NCI-H345 treated with DMSO at 0.1 percent for 48 hours (cell line): ENCODE results near the gene PLEKHG5.
"Not testable (repeated sequence)": the region's sequence is repeated elsewhere in the genome, so short reads cannot be mapped to it uniquely, and the experiment has no call there.

Experiments used
- DNase-seq: peaks from one replicate; lab custom pipeline; 2025; ENCODE audit not compliant: unreplicated experiment; lab: John Stamatoyannopoulos, UW

The PLEKHG5 gene

DNA sequence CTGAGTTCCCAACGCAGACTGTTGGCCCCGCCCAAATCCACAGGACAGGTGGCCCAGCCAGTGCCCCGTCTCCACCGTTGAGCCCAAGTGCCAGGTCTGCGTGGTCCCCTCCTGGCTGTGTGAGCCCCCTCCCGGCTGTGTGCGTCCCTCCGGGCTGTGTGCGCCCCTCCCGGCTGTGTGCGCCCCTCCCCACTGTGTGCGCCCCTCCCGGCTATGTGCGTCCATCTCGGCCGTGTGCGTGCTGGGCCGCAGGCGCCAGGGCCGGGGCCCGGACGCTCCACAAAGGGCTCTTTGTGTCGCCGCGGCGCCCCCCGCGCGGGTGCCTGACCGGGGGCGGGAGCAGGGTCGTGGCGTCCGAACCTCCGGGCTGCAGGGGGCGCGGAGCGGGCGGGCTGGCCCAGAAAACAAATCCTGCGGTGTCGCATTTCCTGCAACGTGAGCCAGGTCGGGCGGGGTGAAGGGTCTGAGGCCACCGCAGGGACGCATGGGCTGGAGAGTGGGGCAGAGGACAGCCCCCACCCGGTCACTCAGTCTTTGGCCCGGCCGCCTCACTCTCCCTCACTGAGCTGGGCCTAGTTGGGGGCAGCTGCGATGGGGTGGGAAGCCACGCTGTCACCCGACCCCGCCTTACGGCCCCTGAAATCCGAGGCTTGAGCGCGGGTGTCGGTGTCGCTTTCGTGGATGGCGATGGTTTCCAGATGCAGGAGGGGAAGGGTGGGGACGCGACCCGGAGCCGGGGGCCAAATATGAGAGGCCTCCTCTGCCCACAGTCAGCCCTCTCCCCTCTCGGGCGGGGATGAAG, 44.2 kb downstream of the PLEKHG5 start:
- DNase-seq = no peak

DNA sequence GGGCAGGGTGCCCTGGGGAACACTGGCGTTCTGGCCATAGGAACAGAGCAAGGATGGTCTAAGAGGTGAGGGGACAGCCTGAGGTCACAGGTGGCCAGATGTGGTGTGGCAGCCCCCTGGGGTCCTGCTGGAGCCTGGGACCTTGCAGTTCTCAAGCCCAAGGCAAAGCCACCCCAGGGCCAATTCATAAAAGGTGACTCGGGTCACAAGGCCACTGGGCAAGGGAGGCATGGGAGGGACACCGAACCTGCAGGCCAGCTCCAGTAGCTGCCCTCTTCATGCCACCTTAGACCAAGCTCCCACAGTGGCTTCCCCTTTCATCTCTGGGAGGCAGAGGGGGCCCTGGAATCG, 44.8 kb downstream of the PLEKHG5 start:
- no peak for DNase-seq

DNA sequence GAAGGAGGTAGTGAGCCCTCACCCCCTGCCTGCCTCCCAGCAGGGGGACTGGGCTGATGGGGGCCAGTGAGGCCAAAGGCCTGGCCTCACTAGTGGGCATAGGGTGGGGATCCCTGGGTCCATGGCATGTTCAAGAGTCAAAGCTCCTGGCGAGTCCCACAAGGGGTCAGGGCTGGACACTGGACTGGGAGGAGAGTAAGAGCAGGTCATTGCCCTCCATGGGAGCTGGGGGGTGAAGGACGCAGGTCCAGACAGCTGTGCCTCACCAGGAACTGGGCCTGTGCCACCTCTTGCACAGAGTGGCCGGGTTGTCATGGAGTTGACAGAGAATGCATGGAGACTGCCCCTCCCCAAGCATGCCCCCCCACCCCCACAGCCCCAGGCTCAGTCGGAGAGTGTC, 45.5 kb downstream of the PLEKHG5 start:
- not testable (repeated sequence) for DNase-seq

DNA sequence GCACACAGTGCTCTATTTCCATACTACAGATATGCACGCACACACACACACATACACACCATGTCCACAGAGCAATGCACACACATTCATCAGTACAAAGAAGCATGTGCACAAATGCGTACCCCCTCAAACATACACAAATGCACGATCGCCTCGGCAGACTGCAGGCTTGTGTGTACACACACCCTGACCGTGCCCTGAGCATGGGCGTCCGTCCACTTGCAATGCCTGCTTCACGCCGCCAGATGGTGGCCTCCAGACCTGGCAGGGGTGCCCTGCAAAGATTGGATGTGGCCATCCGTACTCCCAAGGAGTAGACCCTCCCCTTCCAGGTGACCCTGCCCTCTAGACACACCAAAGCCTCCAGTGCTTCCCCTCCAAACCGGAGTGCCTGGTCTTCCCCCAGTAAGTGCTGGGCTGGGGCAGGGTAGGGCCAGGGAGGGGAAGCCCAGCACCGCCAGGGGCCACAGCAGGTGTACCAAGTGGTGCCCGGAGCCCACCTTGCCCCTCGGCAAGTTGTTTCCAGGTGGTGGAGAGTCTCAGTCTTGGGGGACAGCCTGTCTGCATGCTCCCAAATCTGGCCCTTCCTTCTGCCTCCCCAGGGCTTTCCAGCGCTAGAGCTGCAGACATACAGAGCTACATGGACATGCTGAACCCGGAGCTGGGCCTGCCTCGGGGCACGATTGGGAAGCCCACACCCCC, 46.3 kb downstream of the PLEKHG5 start:
- DNase-seq = no peak

DNA sequence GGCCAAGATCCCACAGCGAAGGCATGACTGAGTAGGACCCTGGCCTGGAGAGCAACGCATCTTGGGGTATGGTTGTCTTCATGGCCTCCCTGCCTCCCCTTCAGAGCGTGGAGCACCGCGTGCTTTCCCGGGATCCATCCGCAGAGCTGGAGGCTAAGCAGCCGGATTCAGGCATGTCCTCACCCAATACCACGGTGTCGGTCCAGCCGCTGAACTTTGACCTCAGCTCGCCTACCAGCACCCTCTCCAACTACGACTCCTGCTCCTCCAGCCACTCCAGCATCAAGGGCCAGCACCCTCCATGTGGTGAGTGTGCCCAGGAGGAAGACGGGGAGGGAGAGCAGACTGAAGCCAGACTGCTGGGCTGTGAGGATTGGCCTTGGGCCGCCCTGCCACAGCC, 47.1 kb downstream of the PLEKHG5 start:
- no peak for DNase-seq

DNA sequence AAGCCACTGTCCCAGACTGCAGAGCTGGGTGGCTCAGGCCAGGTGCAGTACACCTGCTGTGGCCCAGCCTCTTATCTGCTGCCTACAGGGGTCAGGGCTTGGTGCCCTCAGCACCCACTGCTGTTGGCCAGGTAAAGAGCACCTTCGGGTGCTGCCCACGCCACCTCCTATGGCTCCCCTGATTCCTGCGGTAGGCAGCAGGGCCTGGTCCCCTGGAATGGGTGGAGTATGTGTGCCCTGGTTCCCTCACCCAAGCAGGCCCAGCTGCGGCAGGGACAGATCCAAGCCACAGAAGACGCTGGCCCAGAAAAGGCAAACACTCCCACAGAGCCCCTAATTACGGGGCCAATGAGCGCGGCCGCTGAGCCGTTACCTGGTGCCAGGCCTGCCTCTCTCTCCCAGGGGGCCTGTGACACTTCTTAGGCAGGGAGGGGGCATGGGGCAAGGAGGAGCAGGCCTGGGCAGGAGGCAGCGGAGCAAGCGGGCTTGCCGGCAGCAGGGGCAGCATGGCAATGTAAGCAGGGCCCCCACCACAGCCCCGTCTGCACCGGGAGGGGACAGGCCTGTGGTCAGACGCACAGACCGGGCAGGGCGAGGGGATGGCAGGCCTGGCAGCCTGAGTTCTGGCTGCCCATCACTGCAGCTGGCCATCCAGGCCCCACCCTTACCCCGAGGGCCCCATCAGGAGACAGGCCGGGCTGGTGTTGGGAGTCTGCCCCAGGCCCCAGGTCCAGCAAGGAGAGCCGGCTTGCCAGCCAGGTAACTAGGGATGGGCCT, 47.9 kb downstream of the PLEKHG5 start:
- no peak for DNase-seq

DNA sequence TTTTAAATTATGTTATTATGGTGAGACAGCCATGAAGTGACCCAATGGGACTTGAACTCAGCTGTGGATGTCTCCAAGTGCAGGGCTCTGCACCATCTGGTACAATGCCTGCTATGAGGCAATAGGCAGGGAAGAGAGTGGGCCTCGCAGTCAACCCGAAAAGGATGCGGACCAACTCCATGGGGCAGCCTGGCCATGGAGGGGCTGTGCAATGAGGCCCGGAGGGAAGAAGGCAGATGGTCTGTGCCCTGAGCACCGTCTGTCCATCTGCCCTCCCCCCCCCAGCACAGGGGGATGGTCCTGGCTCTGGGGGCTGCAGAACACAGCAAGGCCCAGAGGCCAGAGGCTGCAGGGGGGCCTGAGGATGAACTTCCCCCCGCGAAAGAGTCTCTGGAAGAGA, 49.9 kb downstream of the PLEKHG5 start:
- no peak for DNase-seq

DNA sequence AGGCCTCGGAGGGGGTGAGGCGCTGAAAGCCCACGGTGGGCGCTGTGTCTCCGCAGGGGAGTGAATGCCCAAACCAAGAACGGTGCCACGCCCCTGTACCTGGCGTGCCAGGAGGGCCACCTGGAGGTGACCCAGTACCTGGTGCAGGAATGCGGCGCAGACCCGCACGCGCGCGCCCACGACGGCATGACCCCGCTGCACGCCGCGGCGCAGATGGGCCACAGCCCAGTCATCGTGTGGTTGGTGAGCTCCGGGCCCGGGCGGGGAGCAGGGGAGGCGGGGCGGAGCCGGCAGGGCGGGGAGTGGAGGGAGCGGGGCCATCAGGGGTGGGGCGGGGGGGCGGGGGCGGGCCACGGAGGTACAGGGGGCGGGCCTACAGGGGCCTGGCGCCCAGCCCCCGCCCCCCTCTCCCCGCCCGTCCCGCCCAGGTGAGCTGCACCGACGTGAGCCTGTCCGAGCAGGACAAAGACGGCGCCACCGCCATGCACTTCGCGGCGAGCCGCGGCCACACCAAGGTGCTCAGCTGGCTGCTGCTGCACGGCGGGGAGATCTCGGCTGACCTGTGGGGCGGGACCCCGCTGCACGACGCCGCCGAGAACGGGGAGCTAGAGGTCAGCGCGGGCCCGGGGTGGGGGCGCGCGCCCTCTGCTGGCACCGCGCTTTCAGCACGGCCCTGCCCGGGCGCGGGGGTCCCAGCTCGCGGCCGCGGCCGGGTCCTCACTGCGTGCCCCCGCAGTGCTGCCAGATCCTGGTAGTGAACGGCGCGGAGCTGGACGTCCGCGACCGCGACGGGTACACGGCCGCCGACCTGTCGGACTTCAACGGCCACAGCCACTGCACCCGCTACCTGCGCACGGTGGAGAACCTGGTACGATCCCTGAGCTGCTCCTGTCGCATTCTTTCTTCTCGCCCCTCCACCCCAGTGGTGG, 51.0 kb downstream of the PLEKHG5 start:
- DNase-seq = no peak

DNA sequence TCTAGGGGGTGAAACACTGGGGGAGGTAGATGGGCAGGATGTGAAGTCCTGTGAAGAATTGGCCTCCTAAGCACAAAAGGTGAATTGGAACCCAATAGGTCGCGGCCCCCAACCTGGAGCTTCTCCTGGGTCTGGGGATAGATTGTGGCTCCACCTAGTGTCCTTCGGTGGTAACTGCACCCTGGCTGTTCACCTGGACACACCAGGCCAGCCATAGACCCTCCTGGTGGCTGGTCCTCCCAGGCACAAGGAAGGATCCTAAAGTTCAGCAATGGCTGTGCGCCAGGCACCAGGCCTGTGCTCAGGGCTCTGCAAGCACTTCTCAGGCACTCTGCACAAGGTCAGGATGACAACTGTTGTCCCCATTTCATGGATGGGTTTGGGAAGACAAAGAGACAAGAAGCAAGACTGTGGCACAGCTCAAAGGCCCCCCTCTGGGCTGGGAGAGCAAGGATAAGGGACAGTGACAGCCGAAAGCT, 53.4 kb downstream of the PLEKHG5 start:
- peak; percentile 72 for DNase-seq

DNA sequence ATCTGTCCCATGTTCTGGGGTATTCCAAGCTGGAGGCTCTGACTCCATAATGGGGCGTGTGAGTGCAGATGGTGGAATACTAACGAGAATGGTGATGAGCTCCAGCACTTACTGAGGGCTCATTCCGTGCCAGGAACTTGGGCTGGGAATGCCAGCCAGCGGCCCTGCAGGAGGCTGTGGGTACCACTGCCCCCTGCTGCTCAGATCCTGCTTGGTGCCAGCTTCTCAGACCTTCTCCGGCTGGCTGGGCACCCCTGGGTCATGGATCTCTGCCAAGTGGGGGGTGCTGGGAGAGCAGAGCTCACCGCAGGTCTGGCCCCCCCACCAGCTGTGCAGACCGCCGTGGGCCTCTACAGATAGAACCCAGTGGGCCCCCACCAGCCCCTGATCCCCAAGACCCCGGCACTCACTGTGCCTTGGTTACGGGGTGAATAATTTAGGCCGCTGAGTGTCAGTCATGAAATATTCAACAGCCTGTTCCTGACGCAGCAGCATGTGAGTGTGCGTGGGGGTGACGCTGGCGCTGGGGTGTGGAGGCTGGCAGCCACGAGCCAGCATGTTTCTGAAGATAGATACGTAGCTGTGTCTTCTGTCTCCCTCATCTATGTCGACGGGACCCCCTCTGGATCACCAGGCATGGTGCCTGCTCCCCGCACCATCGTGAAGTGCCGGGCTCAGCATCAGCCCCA, 54.3 kb downstream of the PLEKHG5 start:
- DNase-seq = peak; percentile 43

DNA sequence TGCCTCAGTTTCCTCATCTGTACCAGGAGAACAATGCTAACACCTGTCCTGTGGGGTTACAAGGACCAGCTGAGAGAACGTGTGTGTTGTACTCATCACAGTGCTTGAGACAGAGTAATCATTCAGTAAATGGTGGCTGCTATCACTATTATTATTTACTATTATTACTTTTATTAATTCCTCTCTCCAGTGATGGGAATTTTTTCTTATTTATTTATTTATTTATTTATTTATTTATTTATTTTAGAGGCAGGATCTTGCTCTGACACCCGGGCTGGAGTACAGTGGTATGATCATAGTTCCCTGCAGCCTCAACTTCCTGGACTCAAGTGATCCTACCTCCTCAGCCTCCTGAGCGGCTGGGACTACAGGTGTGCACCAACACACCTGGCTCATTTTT, 55.2 kb downstream of the PLEKHG5 start:
- DNase-seq = not testable (repeated sequence)

DNA sequence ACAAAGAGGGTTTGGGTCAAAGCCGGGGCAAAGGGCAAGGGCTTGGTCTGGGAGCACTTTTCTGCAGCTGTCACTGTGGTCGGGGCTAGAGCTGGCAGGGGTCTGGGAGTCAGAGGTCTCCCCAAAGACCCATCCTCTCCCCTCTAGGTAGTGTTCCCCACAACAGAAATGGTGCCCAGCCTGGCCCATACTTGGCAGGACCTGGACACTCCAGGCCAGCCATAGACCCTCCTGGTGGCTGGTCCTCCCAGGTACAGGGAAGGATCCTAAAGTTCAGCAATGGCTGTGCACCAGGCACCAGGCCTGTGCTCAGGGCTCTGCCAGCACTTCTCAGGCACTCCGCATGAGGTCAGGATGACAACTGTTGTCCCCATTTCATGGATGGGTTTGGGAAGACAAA, 55.9 kb downstream of the PLEKHG5 start:
- no peak for DNase-seq

DNA sequence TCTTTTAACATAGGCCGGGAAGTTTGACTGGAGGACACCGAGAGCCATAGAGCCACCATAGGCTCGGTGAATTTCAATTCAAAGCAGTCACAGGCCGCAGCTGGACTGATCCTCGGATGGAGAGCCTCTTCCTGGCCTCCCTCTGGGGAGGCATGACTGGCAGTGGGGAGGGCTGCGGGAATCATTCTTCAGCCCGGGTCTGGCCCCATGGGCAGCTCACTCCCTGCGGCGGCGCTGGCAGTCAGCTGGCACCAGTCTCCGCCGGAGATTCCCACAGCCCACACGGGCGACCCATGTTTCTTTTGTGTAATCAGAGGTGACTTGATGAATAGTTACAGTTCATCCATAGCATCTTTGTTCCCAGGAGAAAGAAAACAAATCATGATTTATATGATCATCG, 56.3 kb downstream of the PLEKHG5 start:
- no peak for DNase-seq

DNA sequence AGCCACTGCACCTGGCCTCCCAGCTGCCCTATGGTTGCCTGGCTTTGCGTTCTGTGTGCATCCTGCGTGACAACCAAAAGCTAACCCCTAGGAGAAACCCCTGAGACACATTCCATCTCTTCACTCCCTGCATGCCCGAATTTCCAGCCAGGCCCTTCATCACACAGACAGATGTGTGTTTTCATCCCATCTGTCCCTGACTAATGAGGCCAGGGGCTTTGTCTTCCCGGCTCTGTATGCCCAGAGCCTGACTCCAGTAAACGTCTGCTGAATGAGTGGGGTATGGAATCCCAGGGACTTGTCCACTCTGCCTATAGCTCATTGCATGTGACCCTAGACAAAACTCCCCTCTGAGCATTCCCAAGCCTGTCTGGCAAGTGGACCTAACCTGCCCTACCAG, 57.3 kb downstream of the PLEKHG5 start:
- DNase-seq = no peak

DNA sequence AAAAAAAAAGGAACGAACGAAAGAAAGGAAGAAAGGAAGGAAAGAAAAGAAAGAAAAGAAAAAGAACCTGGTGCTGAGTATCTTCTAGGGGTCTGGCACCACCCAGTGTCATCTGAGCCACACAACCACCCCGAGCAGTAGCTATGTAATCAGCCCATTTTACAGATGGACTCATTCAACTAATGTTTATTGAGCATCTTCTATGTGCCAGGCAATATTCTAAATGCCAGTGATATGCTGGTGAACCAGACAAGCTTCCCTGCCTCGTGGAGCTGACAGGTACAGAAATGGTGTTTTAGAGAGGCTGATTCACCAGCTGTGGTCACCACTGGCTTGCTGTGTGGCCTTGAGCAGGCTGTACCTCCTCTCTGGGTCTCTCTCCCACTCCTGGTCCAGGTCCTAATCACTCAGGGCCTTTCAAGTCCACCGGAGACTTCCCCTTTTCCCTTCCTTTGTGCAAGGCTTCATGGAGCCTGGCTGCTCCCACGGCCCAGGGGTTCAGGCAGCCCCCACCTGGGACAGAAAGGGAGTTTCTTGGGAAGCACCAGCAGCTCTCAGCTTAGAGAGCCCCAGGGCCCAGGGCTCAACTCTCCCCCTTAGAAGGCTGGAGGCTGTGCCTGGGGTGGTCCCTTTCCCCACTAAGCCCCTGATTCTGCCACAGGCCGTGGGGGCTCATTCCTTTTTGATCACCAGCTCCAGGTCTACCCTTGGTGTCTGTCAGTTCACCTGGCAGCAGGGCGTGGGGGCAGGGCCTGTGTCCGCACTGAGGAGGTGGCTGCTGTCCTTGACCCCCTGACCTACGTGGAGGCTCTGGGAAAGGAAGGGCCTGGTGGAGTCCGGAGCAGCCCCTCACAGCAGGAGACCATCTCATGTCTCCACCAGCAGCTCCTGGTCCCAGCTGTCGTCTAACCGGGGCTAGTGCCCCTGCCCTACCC, 59.6 kb downstream of the PLEKHG5 start:
- DNase-seq = not testable (repeated sequence)

DNA sequence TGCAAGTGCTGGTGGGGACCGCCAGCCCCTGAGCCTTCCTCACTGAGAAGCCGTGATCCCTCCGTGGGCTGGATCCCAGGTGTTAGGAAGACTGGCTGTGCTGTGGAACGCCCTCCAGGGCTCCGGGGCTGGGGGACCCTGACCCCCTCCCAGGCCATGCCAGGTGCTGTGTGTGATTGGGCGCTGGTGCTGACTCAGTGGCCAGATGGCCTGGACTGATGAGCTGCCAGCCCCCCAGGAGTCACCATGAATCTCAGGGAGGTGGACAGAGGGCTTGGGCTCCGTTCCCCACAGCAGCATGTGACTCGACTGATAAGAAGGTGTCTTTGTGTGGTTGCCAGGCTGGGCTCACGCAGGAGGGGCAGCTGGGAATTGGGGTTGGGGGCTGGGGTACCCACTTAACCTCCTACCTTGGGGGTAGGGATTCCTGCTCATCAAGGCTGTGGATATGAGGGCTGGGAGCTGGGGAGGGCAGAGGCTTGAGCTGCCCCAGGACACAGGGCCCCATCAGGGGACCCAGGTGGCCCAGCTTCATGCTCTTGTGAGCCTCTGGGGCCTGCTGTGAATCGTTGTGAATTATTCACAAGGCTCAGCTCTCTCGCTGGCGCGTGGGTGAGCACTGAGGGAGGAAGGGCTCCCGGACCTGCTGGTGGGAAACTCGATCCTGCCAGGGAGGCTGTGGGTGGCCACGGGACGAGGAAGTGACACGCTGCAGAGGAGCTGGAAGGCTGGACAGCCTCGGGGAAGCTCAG, 61.6 kb downstream of the PLEKHG5 start:
- DNase-seq = not testable (repeated sequence)

DNA sequence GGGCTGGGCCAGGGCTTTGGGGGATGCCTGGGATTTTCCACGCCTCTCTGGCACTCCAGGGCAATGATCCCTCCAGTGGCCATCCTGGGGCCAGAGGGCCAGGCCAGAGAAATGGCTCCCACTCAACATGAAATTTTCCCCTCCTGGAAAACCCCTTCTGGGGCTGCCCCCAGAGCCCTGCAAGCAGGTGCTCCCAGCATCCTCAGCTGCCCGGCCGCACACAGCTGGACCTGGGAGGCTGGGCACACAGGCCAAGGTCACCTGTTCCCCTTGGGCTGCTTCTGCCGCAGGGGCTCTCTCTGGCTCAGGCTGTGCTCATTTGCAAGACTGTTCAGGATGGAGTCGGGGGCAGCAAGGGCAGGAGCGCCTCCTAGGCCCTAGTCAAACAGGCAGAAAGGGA, 63.0 kb downstream of the PLEKHG5 start:
- not testable (repeated sequence) for DNase-seq
